ENCODE measurements around the gene IPCEF1. TPM values are rescaled to one million over a fixed set of nuclear protein-coding genes. Genes with fewer than 3 reads are reported as not detected.

IPCEF1 gene
- total RNA-seq, 1 experiment from 2014 or later: 0.48 TPM

DNA sequence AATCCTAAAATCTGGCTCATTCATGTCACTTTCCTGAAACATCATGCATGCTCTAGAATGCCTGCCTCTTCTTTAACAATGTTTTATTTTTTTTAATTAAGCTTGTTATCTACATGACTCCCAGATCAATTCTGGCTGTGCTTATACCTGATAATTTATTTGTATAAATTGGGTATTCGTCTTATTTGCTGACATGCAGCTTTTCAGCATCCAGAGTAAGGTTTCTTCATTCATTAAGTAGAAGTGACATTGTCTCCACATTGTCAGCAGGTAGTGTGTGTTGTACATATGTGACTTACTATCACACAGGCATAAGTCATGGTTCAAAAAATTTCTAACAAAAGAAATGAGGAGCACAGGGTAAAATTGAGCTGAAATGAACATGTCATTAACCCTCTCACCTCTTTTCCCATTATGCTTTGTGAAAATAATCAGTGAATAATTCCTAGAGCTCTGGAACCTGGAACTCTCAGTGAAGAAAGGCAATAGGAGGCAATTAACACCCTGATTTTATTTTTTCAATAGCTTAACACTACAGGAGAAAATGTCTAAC lies 160.2 kb downstream of the IPCEF1 start:
- Mint-ChIP-seq H3K4me1 (no peaks in the 10 kb centered on the region), H3K9me3 (0 out of 5 replicates have a peak, but pooled peaks cover 0 to 4% of the 10 kb centered on the region in 2 experiments), H3K4me3 (no peak overlapping the region), H3K36me3 (ENCODE audit: insufficient read depth in 1 of 3, low read depth in 3 of 3) (no peaks in the 10 kb centered on the region), H3K27ac (no peak overlapping the region), H3K27me3 (ENCODE audit: low read depth) (no peaks in the 10 kb centered on the region)
- Histone ChIP-seq H4K20me1 (ENCODE audit: control insufficient read depth, insufficient read depth, insufficient read length) (no peaks in the 10 kb centered on the region), H3K9ac (ENCODE audit: extremely low read depth, insufficient read length, low read length) (no peak overlapping the region), H3K23me2 (ENCODE audit: insufficient read length, low read depth, low read length, poor library complexity, severe bottlenecking) (no peaks in the 10 kb centered on the region), H4K91ac (ENCODE audit: insufficient read length, low read depth, low read length) (no peak overlapping the region), H2AFZ (ENCODE audit: low read length) (no peak overlapping the region), H2BK120ac (ENCODE audit: low read depth, low read length, poor library complexity, severe bottlenecking) (no peak overlapping the region), H3K9me3 (ENCODE audit: control insufficient read depth, low read depth, low read length) (no peaks in the 10 kb centered on the region), H2BK20ac (ENCODE audit: low read depth, low read length, poor library complexity, severe bottlenecking) (no peak overlapping the region), H2BK15ac (ENCODE audit: low read depth, low read length) (no peak overlapping the region), H3K23ac (ENCODE audit: insufficient read length, low read depth, low read length) (no peak overlapping the region), H3K79me1 (ENCODE audit: insufficient read depth, low read depth, low read length, poor library complexity, severe bottlenecking) (no peaks in the 10 kb centered on the region), H3K56ac (ENCODE audit: insufficient read length, low read depth, low read length) (no peak overlapping the region), H4K8ac (replicated peaks; ENCODE audit: insufficient read length, low read depth, low read length) (no peak overlapping the region), H2BK12ac (ENCODE audit: insufficient read length, low read depth, low read length) (no peak overlapping the region), H2AK5ac (ENCODE audit: insufficient read length, low read length) (no peak overlapping the region), H3K4ac (ENCODE audit: low read depth, low read length) (no peak overlapping the region), H3T11ph (ENCODE audit: low read length) (no peak overlapping the region), H3K4me2 (ENCODE audit: insufficient read depth, insufficient read length, low read length) (no peak overlapping the region), H3K18ac (ENCODE audit: insufficient read length, low read depth, low read length) (no peak overlapping the region), H2BK5ac (ENCODE audit: insufficient read length, low read length) (no peak overlapping the region), H3K4me1 (ENCODE audit: insufficient read depth, low read length) (no peaks in the 10 kb centered on the region), H3K27me3 (ENCODE audit: insufficient read depth, low read length) (no peaks in the 10 kb centered on the region), H3K27ac (ENCODE audit: insufficient read length, low read depth, low read length) (no peak overlapping the region), H4K5ac (ENCODE audit: insufficient read length, low read depth, low read length) (no peak overlapping the region), H3K79me2 (ENCODE audit: insufficient read depth, low read length) (no peaks in the 10 kb centered on the region), H3K14ac (ENCODE audit: insufficient read depth, low read length) (no peak overlapping the region)
- WGBS (ENCODE audit: extremely low coverage, insufficient read length, low lambda C conversion rate): no CpG with 5 or more reads among the region's 1 CpG
- DNase-seq: no peak
- TF ChIP-seq, protein P1, sequence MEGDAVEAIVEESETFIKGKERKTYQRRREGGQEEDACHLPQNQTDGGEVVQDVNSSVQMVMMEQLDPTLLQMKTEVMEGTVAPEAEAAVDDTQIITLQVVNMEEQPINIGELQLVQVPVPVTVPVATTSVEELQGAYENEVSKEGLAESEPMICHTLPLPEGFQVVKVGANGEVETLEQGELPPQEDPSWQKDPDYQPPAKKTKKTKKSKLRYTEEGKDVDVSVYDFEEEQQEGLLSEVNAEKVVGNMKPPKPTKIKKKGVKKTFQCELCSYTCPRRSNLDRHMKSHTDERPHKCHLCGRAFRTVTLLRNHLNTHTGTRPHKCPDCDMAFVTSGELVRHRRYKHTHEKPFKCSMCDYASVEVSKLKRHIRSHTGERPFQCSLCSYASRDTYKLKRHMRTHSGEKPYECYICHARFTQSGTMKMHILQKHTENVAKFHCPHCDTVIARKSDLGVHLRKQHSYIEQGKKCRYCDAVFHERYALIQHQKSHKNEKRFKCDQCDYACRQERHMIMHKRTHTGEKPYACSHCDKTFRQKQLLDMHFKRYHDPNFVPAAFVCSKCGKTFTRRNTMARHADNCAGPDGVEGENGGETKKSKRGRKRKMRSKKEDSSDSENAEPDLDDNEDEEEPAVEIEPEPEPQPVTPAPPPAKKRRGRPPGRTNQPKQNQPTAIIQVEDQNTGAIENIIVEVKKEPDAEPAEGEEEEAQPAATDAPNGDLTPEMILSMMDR (conservative IDR thresholded peaks at IDR 0.05): no peak

Data from H9 (cell line).